Hematopoietic multipotent progenitor cell treated with erythropoietin and hydrocortisone succinate and interleukin-3 and kit ligand, for 8 days (in vitro differentiated cells): ENCODE measurements around the gene L3MBTL4.

Experiments used
- DNase-seq: peaks from one replicate; pipeline ENCODE4 v3.0.0-alpha.2; 2015

L3MBTL4 gene

DNA sequence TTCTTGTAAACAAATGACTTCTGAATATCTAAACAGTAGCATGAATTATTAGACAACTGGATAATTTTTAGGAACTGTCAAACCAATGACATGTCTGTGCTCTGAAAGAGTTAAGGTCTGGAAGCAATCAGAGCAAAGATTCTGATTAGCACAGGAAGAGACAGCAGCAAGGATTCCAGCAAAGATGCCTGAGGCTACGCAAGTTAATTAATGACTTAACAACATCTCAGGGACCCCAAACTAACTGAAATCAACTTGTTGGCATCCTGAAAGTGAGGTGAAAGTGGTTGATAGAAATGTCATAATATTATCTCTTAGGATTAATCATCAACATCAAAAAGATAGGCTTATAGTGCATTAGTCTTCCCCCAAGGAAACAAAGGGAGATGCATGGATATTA is 396.0 kb downstream of the L3MBTL4 start:
- no peak for DNase-seq

- DNase-seq: no peak
Observed at GRCh38 chr18:6017171-6017570, 397.5 kb downstream of the L3MBTL4 start.

DNA sequence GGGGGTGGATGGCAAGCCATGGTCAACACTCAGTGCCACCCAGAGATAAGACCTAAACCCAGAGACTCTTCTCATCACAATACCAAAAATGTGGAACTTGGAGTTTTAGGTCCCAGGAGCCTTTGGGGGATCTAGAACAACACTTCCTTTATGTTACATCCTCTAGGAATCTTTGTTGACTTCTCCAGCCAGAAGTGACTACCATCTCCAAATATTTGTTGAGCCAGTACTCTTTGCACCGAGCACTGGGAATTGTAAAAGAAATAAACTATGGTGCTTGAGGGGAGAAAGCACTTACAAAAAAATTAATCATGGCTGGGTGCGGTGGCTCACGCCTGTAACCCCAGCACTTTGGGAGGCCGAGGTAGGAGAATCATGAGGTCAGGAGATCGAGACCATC is 399.3 kb downstream of the L3MBTL4 start:
- DNase-seq: no peak

DNA sequence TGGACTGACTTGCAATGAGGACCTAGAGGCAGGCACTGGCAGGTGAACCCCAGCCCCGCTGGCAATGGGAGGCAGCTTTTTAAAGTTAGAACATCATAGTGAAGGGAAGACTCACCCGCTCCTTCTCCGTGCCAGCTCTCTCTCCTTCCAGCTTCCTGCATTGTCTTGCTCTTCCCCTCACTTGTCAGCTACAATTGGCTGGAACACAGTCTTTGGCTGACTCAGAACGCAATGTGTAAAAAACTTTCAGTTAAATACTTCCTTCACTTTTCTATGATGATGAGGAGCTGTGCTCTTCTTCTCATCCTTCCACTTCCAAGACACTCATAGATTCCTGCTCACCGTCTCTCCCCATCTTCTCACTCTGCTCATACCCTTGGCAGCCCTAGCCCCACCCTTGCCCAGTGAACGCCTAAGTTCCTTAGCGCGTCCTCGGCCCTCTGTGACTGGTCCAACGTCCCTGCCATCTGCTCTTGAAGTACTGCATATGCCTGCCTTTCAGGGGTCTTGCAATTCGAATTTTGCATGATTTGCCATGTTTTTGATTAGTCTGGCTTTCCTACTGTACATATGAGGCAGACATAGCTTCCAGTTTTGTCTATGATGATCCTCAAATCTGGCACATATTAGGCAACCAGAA is 401.4 kb downstream of the L3MBTL4 start:
- no peak for DNase-seq

- DNase-seq: no peak
Observed at GRCh38 chr18:6010921-6011320, 403.8 kb downstream of the L3MBTL4 start.

DNA sequence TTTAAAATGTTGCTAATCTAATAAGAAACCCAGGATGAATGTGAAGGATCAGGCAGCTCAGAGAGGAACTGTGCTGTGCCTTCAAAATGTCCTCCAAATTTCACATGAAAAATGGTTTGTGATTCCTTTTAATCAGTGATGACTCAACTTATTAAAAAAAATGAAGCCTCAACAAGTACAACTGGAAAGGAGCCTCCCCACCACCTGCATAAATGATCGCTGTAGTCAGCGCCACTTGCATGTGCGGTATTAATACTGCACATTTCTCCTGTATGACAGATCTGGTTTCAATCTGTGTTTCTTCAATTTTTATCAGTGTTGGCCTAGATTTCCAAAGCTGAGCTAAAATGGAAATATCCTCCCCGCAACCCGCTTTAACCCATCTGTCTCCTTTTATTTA is 404.4 kb downstream of the L3MBTL4 start:
- DNase-seq: no peak

DNA sequence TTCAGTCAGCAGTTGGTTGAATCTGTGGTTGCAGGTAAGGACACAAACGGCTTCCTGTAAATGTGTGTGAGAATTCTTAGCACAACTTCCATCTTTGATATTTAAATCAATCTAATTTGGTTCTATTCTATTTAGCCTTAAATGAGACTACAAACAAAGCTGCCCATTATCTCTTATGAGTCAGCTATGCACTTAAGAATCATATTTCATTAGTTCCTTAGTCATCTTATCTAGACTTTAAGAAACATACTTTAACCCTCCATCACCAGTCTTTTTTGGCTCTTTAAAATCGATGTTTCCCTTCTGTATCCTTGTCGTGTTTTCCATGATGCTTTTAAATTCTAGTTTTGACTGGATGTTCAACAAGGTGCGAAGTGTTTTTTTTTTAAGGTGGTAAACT is 405.0 kb downstream of the L3MBTL4 start:
- no peak for DNase-seq

- DNase-seq: no peak
Observed at GRCh38 chr18:6004683-6005082, 410.0 kb downstream of the L3MBTL4 start.

- DNase-seq: no peak
Observed at GRCh38 chr18:6004119-6004518, 410.6 kb downstream of the L3MBTL4 start.

- DNase-seq: no peak
Observed at GRCh38 chr18:6001867-6002266, 412.8 kb downstream of the L3MBTL4 start.

DNA sequence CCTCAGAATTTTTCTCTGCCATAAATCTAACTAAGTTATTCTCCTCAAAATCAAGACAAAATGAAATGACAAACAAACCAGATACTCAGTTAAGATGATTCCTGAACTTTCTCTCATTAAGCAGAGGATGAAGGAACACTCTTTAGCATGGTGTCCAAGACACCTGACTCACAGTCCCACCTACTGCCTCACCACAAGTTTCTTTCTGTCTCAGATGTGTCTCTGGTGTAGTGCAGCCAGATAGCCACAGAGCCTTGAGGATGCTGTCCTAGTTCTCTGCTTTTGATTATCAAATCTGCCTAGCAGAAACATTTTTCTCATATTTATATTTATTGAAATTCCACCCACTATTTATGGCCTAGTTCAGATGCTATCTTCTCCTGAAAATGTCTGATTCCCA is 415.8 kb downstream of the L3MBTL4 start:
- no peak for DNase-seq

DNA sequence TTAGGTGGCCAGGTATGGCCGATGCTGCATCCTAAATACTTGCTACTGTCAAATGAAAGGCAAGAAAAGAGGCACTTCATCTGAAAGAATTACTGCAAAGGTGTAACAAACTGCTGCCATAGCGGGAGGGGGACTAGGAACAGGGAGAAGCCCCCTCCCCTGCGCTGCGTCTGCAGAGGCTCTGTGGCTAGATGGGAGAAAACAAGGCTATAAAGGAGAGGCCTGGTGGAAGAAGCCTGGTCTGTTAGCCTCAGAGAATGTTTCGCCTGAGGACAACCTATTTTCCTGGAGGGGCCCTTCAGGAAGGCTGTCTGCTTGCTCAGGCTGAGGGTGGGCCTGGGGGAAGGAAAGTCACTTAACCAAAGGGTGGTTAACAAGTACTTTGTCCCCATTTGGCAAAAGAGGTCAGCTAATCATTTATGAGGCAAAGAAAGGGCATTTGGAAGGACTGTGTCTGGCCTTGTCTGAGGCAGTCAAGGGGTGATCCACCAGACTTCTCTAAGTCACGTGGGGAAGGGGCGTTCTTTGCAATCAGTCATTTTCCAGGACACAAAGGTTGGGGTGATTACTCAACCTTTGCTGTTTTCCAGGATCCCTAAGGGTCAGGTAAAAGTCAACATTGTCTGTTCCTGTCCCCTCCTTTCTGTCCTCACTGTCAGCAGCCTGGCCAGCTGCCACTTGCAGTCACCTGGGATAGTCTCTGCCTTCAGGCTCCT is 416.4 kb downstream of the L3MBTL4 start:
- DNase-seq: no peak

DNA sequence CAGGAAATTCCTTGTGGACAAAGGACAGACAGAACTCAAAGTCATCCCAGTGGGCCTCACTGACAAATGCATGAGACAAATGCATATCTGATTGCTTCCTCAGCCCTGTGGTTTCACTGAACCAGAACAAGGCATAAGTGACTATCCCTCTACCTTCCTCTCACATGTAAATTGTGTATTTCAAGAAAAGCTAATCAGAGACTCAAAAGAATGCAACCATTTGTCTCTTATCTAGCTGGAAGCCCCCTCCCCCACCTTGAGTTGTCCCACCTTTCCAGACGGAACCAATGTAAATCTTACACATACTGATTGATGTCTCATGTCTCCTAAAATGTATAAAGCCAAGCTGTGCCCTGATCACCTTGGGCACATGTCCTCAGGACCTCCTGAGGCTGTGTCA is 417.4 kb downstream of the L3MBTL4 start:
- DNase-seq: no peak

GRCh38 chr18:5995626-5996025 is 419.1 kb downstream of the L3MBTL4 start:
- no peak for DNase-seq

GRCh38 chr18:5993938-5994337 is 420.8 kb downstream of the L3MBTL4 start:
- no peak for DNase-seq

DNA sequence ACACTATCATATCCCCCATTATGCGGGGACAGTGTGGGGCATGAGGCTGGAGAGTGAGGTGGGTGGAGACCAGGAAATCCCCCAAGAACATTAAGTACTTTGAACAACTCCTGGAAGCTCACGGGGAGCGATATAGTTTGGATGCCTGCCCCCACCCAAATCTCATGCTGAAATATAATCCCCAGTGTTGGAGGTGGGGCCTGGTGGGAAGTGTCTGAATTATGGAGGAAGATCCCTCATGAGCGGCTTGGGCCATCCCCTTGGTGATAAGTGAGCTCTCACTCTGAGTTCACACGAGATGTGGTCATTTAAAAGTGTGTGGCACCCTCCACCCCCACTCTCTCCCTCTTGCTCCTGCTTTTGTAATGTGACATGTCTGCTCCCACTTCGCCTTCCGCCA is 422.3 kb downstream of the L3MBTL4 start:
- DNase-seq: no peak

- DNase-seq: no peak
Observed at GRCh38 chr18:5987249-5987648, 427.5 kb downstream of the L3MBTL4 start.

GRCh38 chr18:5986257-5986931 is 428.3 kb downstream of the L3MBTL4 start:
- DNase-seq: no peak

- no peak for DNase-seq
Observed at GRCh38 chr18:5984245-5984644, 430.5 kb downstream of the L3MBTL4 start.

GRCh38 chr18:5983488-5983887 is 431.2 kb downstream of the L3MBTL4 start:
- DNase-seq: no peak

DNA sequence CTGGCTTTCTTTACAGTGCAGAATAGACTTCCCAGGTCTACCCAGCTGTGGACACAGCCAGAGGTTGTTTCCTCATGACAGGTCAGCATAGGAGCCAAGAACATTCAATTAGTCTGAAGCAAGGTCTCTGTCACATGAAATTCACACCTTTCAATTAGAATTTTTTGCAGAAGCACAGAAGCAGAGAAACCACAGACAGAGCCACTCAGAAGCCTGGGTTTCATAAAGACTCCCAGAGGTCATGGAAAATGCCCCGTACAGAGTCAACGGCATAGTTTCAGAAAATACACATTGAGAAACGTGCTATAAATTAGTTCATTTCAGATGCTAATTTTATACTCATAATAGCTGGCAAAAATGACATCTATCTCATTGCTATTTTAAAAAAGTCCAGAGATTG is 432.4 kb downstream of the L3MBTL4 start:
- no peak for DNase-seq

GRCh38 chr18:5980721-5981120 is 434.0 kb downstream of the L3MBTL4 start:
- DNase-seq: no peak

GRCh38 chr18:5979971-5980457 is 434.7 kb downstream of the L3MBTL4 start:
- no peak for DNase-seq
